Measurements from ENCODE around the gene ADGRB3. TPM values are rescaled to one million over a fixed set of nuclear protein-coding genes. Genes with fewer than 3 reads are reported as not detected.

ADGRB3 gene
- total RNA-seq, 3 donors from 2014 or later, result 1.1 to 2.3 (median 1.2) TPM

GRCh38 chr6:69098910-69099309, 463.8 kb downstream of the ADGRB3 start:
- H3K4me1 ChIP-seq, result no peaks in the 10 kb centered on the region
- no peak overlapping the region for H3K4me3 ChIP-seq
- H3K9me3 ChIP-seq, result no peaks in the 10 kb centered on the region
- DNase-seq (ENCODE audit: low spot score in 2 of 2), result no peak
- TF ChIP-seq POLR2A (IDR thresholded peaks at IDR 0.05), result no peak
- TF ChIP-seq CTCF (IDR thresholded peaks at IDR 0.05), result no peak
- TF ChIP-seq POLR2AphosphoS5 (IDR thresholded peaks at IDR 0.05), result no peak
- no peaks in the 10 kb centered on the region for H3K36me3 ChIP-seq
- H3K27ac ChIP-seq, result no peak overlapping the region
- no peaks in the 10 kb centered on the region for H3K27me3 ChIP-seq
- intact Hi-C loops (cut with DNase I; ENCODE audit: low total_unique reads), result no loop called here

GRCh38 chr6:69100772-69101171, 465.7 kb downstream of the ADGRB3 start:
- Histone ChIP-seq H3K36me3 (no peaks in the 10 kb centered on the region), H3K4me1 (no peaks in the 10 kb centered on the region), H3K27me3 (no peaks in the 10 kb centered on the region), H3K27ac (no peak overlapping the region), H3K9me3 (no peaks in the 10 kb centered on the region), H3K4me3 (no peak overlapping the region)
- intact Hi-C loops (cut with DNase I; ENCODE audit: low total_unique reads), result no loop called here
- DNase-seq (ENCODE audit: low spot score in 2 of 2), result no peak
- no peak for TF ChIP-seq POLR2A (IDR thresholded peaks at IDR 0.05)
- no peak for TF ChIP-seq POLR2AphosphoS5 (IDR thresholded peaks at IDR 0.05)
- TF ChIP-seq CTCF (IDR thresholded peaks at IDR 0.05), result no peak

DNA sequence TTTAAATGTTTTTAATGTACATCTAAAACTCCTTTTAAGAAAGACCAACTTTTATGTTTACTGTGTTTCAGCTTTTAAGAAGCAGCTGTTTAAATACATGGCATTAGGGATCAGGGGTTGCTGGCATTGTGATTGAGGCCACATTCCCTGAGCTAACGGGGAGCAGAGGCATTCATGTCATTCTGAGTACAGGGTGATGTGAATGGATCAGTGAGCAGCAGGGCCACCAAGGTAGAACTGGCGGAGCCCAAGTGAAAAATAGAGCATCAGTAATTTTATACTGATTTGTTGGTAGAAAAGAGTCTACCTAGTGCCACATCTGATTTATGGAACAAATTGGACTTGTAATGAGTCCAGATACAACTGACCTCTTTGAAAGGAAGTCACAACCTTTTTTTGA, 467.3 kb downstream of the ADGRB3 start:
- H3K36me3 ChIP-seq, result no peaks in the 10 kb centered on the region
- intact Hi-C loops (cut with DNase I; ENCODE audit: low total_unique reads), result no loop called here
- no peak for TF ChIP-seq CTCF (IDR thresholded peaks at IDR 0.05)
- no peak for TF ChIP-seq POLR2A (IDR thresholded peaks at IDR 0.05)
- TF ChIP-seq POLR2AphosphoS5 (IDR thresholded peaks at IDR 0.05), result no peak

DNA sequence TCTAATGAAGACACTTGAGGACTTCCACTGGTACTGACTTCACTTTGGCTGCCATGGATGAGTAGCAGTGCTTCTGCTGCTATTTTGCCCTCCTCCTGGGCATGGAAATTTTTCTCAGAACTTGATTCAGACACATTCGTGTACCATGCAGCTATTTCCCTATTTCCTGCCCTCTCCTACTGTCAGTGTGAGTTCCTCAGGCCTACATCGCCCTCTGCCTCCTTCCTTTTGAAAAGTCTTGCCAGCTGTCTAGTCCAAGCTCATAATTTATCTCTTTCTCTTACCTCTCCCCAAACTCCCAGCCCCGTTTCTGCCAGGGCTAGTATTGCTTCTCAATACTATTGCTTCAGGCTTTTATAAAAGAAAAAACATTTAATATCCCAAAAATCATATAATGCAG, 470.2 kb downstream of the ADGRB3 start:
- Histone ChIP-seq H3K4me1 (no peaks in the 10 kb centered on the region), H3K27me3 (no peaks in the 10 kb centered on the region), H3K27ac (no peak overlapping the region), H3K36me3 (no peaks in the 10 kb centered on the region), H3K4me3 (no peak overlapping the region), H3K9me3 (no peaks in the 10 kb centered on the region)
- intact Hi-C loops (cut with DNase I; ENCODE audit: low total_unique reads), result no loop called here
- TF ChIP-seq CTCF (IDR thresholded peaks at IDR 0.05) (no peak), POLR2A (IDR thresholded peaks at IDR 0.05) (no peak), POLR2AphosphoS5 (IDR thresholded peaks at IDR 0.05) (no peak)
- no peak for DNase-seq (ENCODE audit: low spot score in 2 of 2)

More for the DNA sequence above, 467.3 kb downstream of the ADGRB3 start:
- H3K27ac ChIP-seq, result no peak overlapping the region
- H3K9me3 ChIP-seq, result no peaks in the 10 kb centered on the region
- DNase-seq (ENCODE audit: low spot score in 2 of 2), result no peak
- no peaks in the 10 kb centered on the region for H3K27me3 ChIP-seq
- no peak overlapping the region for H3K4me3 ChIP-seq
- no peaks in the 10 kb centered on the region for H3K4me1 ChIP-seq

- H3K27me3 ChIP-seq, result no peaks in the 10 kb centered on the region
- intact Hi-C loops (cut with DNase I; ENCODE audit: low total_unique reads), result no loop called here
- H3K27ac ChIP-seq, result no peak overlapping the region
- TF ChIP-seq POLR2AphosphoS5 (IDR thresholded peaks at IDR 0.05), result no peak
- no peak for TF ChIP-seq CTCF (IDR thresholded peaks at IDR 0.05)
- TF ChIP-seq POLR2A (IDR thresholded peaks at IDR 0.05), result no peak
- H3K4me3 ChIP-seq, result no peak overlapping the region
- H3K36me3 ChIP-seq, result no peaks in the 10 kb centered on the region
- no peak for DNase-seq (ENCODE audit: low spot score in 2 of 2)
- H3K4me1 ChIP-seq, result no peaks in the 10 kb centered on the region
- no peaks in the 10 kb centered on the region for H3K9me3 ChIP-seq
These were observed 471.4 kb downstream of the ADGRB3 start for GRCh38 chr6:69106511-69106910.

Measured in breast epithelium (tissue), 4 donors.